Transverse colon (tissue), 4 donors: ENCODE data around the gene LY6G6C. TPM values are rescaled to one million over a fixed set of nuclear protein-coding genes. Genes with fewer than 3 reads are reported as not detected.

ENCODE experiments used
- DNase-seq: peaks from one replicate; pipeline ENCODE4 v3.0.0-alpha.2; 2019
- H3K27ac ChIP-seq, 4 donors: fragments of 200-600 bp; sonication (generic); 2 replicates each; pipeline ENCODE4 v1.5.1; 2016 to 2018; ENCODE audit warnings: inconsistent platforms in 4 of 4
- H3K27me3 ChIP-seq: fragments of 200-600 bp; sonication (generic); 2 replicates; pipeline ENCODE4 v1.5.1; 2017; ENCODE audit warnings: inconsistent platforms
- H3K36me3 ChIP-seq, 4 donors: fragments of 200-600 bp; sonication (generic); 2 replicates each; pipeline ENCODE4 v1.5.1; 2017 to 2019; ENCODE audit warnings: inconsistent platforms in 4 of 4
- H3K4me1 ChIP-seq, 4 donors: fragments of 200-600 bp; sonication (generic); 2 replicates each; pipeline ENCODE4 v1.5.1; 2017 to 2020; ENCODE audit warnings: inconsistent platforms in 4 of 4
- H3K4me3 ChIP-seq, 4 donors: fragments of 200-600 bp; sonication (generic); 1 replicate in 1 of 4; 2 replicates in 3 of 4; pipeline versions ENCODE4 v1.5.1 to v1.6.1; 2017 to 2019; ENCODE audit warnings: inconsistent platforms in 4 of 4
- H3K9me3 ChIP-seq, 2 donors: fragments of 200-600 bp; sonication (generic); 2 replicates each; pipeline ENCODE4 v1.5.1; 2017 to 2019; ENCODE audit warnings: inconsistent platforms in 2 of 2
- CTCF ChIP-seq, 5 experiments: fragments of 200-600 bp in 3 of 5; fragments of 450-650 bp in 2 of 5; sonication (generic) in 3 of 5; IDR thresholded peaks; 1 replicate in 2 of 5; 2 replicates in 3 of 5; pipeline ENCODE4 v1.5.1; 2016 to 2017; ENCODE audit warnings: antibody characterized with exemption in 5 of 5, inconsistent platforms in 3 of 5, mild to moderate bottlenecking in 2 of 5, moderate library complexity in 1 of 5
- EP300 ChIP-seq: sonication (generic); formaldehyde crosslinking; IDR thresholded peaks from one replicate; pipeline ENCODE4 v1.6.1; 2017; ENCODE audit warnings: antibody characterized with exemption, low read depth
- POLR2A ChIP-seq: fragments of 450-650 bp; IDR thresholded peaks from one replicate; pipeline ENCODE4 v1.6.1; 2016; ENCODE audit warnings: antibody characterized with exemption, mild to moderate bottlenecking, moderate library complexity
- POLR2AphosphoS5 ChIP-seq, 3 donors: sonication (generic); formaldehyde crosslinking; IDR thresholded peaks; one replicate each; pipeline ENCODE4 v1.6.1; 2016; ENCODE audit warnings: antibody characterized with exemption in 3 of 3
- WGBS, 2 donors: methylation state at CpG; one replicate each; pipeline ENCODE4 v1.1.5; 2018; ENCODE audit warnings: low coverage in 1 of 2; 5-methylcytosine and 5-hydroxymethylcytosine counted together
- in situ Hi-C, 4 donors: fragments of 200-750 bp; cut with MboI; loops; one replicate each; pipeline versions ENCODE4 v1.15.0 to v1.15.1; 2017; ENCODE audit warnings: low sequenced_read_pairs in 3 of 4, low pct_ligation_motif_present in 1 of 4, low pct_unique_long_range_greater_than_20kb in 1 of 4
- intact Hi-C: fragments of 100-400 bp; cut with DNase I; formaldehyde crosslinking; loops from one replicate; pipeline ENCODE4 v1.15.1; 2023; ENCODE audit warnings: low total_unique reads
- total RNA-seq, 4 donors: library from RNA; depleted of rRNA; stranded (reverse); fragments of >200 nt; gene quantifications; one replicate each; pipeline ENCODE4 v1.1.0, GENCODE V29; 2016

LY6G6C gene
- total RNA-seq, 4 donors from 2014 or later: not detected

GRCh38 chr6:31762356-31762755 lies 40.8 kb upstream of the LY6G6C start, which contains the start of gene SAPCD1:
TSS of gene SAPCD1 (plus strand) at chr6:31762656. CDS start at chr6:31763055, 399 bp downstream.
- H3K9me3 ChIP-seq: no peaks in the 10 kb centered on the region
- no peak for DNase-seq
- TF ChIP-seq EP300: no peak
- no peak for TF ChIP-seq POLR2AphosphoS5 (IDR thresholded peaks at IDR 0.05)
- TF ChIP-seq POLR2A: no peak
- no peak for TF ChIP-seq CTCF (IDR thresholded peaks at IDR 0.05)
- H3K4me1 ChIP-seq: peaks cover 0 to 10% (median 0%) of the 10 kb centered on the region in 4 donors
- no peaks in the 10 kb centered on the region for H3K36me3 ChIP-seq
- intact Hi-C loops: no loop called here
- WGBS, 2 donors: 76 to 100% methylated on average over 2 to 4 of the region's 4 CpGs
- in situ Hi-C loops: loop anchor here in 1 of 4 donors (10.0 kb wide), 1 partner anchor 78 kb away; the partner anchor contains the start of gene LY6G5C
- H3K27me3 ChIP-seq: no peaks in the 10 kb centered on the region
- H3K4me3 ChIP-seq: no peak within 1 kb of the TSS
- H3K27ac ChIP-seq: no peak within 1 kb of the TSS

- Histone ChIP-seq H3K27ac (no peak overlapping the region), H3K4me1 (peaks cover 0 to 6% (median 0%) of the 10 kb centered on the region in 4 donors), H3K27me3 (no peaks in the 10 kb centered on the region), H3K4me3 (no peak overlapping the region), H3K9me3 (no peaks in the 10 kb centered on the region), H3K36me3 (no peaks in the 10 kb centered on the region)
- intact Hi-C loops (no loop called here), in situ Hi-C loops (loop anchor here in 1 of 4 donors (10.0 kb wide), 1 partner anchor 77 kb away; the partner anchor contains the start of gene LY6G5C)
- no peak for TF ChIP-seq CTCF (IDR thresholded peaks at IDR 0.05)
- TF ChIP-seq POLR2AphosphoS5 (IDR thresholded peaks at IDR 0.05): no peak
- no peak for TF ChIP-seq EP300
- TF ChIP-seq POLR2A: no peak
- 75 to 98% methylated on average over 1 to 8 of the region's 8 CpGs for WGBS, 2 donors
- DNase-seq: no peak
Measured at GRCh38 chr6:31761343-31761742, 39.8 kb upstream of the LY6G6C start.

GRCh38 chr6:31760790-31761189 lies 39.2 kb upstream of the LY6G6C start:
- TF ChIP-seq CTCF (IDR thresholded peaks at IDR 0.05) (no peak), EP300 (no peak)
- H3K4me1 ChIP-seq: peaks cover 0 to under 1% (median 0%) of the 10 kb centered on the region in 4 donors
- H3K27ac ChIP-seq: no peak overlapping the region
- 88% methylated on average over 4 to 5 of the region's 5 CpGs for WGBS, 2 donors
- H3K4me3 ChIP-seq: no peak overlapping the region
- no peak for DNase-seq
- in situ Hi-C loops (loop anchor here in 1 of 4 donors (10.0 kb wide), 1 partner anchor 76 kb away; the partner anchor contains the start of gene LY6G5C), intact Hi-C loops (no loop called here)
- H3K27me3 ChIP-seq: no peaks in the 10 kb centered on the region
- no peaks in the 10 kb centered on the region for H3K9me3 ChIP-seq
- no peaks in the 10 kb centered on the region for H3K36me3 ChIP-seq

- Histone ChIP-seq H3K36me3 (no peaks in the 10 kb centered on the region), H3K4me3 (no peak overlapping the region), H3K4me1 (no peaks in the 10 kb centered on the region), H3K9me3 (no peaks in the 10 kb centered on the region), H3K27me3 (no peaks in the 10 kb centered on the region), H3K27ac (no peak overlapping the region)
- 90% methylated on average over 2 of the region's 2 CpGs; no CpG with 5 or more reads in 1 of the 2 donors for WGBS, 2 donors
- intact Hi-C loops (no loop called here), in situ Hi-C loops (no loop called here)
- TF ChIP-seq POLR2A (no peak), CTCF (IDR thresholded peaks at IDR 0.05) (no peak), POLR2AphosphoS5 (IDR thresholded peaks at IDR 0.05) (no peak), EP300 (no peak)
- DNase-seq: no peak
Measured at GRCh38 chr6:31758281-31758680, 36.7 kb upstream of the LY6G6C start.
